Activated T-helper 1 cell treated with anti-CD3 and anti-CD28 coated beads, Interleukin-12 subunit alpha, Interleukin-12 subunit beta, Interleukin-2, Interleukin-4 antibody, amounts not matched to agents 30 ng/mL and 10 ng/mL and 1 ng/mL, durations not matched to agents 14 hours and 24 hours and 36 hours (primary cell): Measurements from ENCODE around the gene MRRF. TPM values are rescaled to one million over a fixed set of nuclear protein-coding genes. Genes with fewer than 3 reads are reported as not detected.

Experiments
- DNase-seq: peaks from one replicate; pipeline ENCODE4 v3.0.0; 2021; ENCODE audit warnings: low spot score
- H3K27ac Mint-ChIP-seq: one replicate; pipeline ENCODE4 v1.8.0; 2021; ENCODE audit warnings: mild to moderate bottlenecking, mixed read lengths
- H3K27me3 Mint-ChIP-seq: one replicate; pipeline ENCODE4 v1.8.0; 2022; ENCODE audit warnings: mild to moderate bottlenecking, moderate library complexity, mixed read lengths; ENCODE audit not compliant: insufficient read depth
- H3K36me3 Mint-ChIP-seq: one replicate; pipeline ENCODE4 v1.8.0; 2021; ENCODE audit warnings: low read depth, mixed read lengths
- H3K4me1 Mint-ChIP-seq: one replicate; pipeline ENCODE4 v1.8.0; 2021; ENCODE audit warnings: low read depth, mixed read lengths
- H3K4me3 Mint-ChIP-seq: one replicate; pipeline ENCODE4 v1.8.0; 2021; ENCODE audit warnings: mild to moderate bottlenecking, moderate library complexity, mixed read lengths
- H3K9me3 Mint-ChIP-seq: one replicate; pipeline ENCODE4 v1.8.0; 2021; ENCODE audit warnings: mixed read lengths
- intact Hi-C: fragments of 100-400 bp; cut with micrococcal nuclease; formaldehyde crosslinking; loops from one replicate; pipeline ENCODE4 v1.15.1; 2024
- total RNA-seq: library from RNA; stranded (reverse); gene quantifications from 2 replicates; pipeline ENCODE4 v1.2.3, GENCODE V29; 2022

The MRRF gene
- total RNA-seq, 1 donor from 2014 or later: 58.8 TPM

DNA sequence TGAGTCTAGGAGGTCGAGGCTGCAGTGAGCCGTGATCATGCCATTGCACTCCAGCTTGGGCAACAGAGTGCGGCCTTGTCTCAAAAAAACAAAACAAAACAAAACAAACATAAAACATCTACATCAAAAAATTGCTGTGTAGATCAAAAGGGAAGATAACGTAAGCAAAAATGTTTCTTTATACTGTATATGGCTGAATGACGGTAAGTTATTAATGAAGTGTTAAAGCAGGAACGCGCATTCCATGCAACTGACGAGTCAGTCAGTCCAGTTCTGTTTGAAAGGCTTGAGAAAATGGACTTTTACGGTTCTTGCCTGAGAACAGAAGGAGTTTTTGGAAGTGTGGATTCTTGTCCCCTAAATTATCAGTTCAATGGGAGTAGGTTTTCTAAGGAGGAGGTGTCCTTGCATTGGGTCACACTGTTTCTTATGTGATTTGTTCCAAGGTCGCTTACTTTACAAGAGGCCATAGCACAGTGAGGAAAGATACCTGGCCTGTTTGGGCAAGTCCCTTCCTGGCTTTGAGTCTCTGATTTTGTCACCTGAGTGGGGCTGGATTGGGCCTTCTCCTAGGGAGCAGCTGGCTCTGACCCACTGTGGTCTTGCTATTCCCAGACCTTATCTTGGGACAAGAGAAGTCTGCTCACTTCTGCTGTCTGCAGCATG lies 99.6 kb downstream of the MRRF start:
- Mint-ChIP-seq H3K27ac (no peak overlapping the region), H3K9me3 (peaks cover 4% of the 10 kb centered on the region), H3K4me3 (no peak overlapping the region)

DNA sequence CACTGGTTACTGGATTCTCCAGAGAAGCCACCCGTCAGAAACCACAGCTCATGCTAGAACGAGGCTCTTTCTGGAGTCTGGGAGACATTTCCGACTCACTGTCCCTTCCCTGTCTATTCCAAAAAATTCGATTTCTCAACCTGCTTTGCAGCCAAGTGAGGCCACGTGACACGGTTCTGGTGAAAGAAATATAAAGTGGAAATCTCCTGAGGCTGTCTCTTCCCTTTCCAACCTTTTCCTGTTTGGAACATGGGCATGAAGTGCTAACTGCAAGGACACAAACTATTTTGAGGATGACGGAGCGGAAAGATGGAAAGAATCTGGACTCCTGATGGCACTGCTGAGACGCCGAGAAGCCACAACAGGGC lies 100.1 kb downstream of the MRRF start:
- Mint-ChIP-seq H3K27ac (no peak overlapping the region), H3K27me3 (peaks cover 4% of the 10 kb centered on the region), H3K36me3 (no peaks in the 10 kb centered on the region), H3K4me3 (no peak overlapping the region), H3K4me1 (peaks cover 6% of the 10 kb centered on the region), H3K9me3 (peaks cover 4% of the 10 kb centered on the region)
- intact Hi-C loops: no loop called here
- DNase-seq: no peak

More for the DNA sequence above, 99.6 kb downstream of the MRRF start:
- H3K27me3 Mint-ChIP-seq: peaks cover 4% of the 10 kb centered on the region
- intact Hi-C loops: no loop called here
- H3K4me1 Mint-ChIP-seq: peaks cover 6% of the 10 kb centered on the region
- no peaks in the 10 kb centered on the region for H3K36me3 Mint-ChIP-seq
- DNase-seq: no peak

DNA sequence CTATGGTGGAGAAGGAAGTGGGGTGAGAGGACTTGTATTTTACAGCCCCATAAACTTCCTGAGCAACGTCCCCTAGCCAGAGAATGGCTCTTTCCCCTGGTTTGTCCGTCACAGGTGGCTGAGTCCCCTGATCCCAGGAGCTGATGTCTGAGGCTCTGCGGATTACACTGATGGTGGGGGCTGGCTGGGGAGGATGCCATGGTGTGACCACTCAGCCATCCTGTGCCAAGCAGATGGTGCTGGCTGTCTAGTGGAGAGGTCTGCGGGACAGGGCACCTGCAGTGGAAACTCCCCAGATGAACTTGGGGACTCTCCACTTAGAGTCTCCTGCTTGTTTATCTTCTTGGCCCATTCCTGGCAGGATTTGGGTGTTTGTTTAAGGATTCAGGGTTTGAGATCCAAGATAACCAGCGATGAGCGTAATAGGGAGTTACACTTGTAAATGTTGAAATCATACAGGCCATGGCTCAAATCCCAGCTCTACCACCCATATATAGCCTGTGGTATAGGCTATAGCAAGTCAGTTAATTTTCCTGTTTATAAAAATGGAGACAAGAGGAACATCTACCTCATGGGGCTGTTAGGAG lies 101.5 kb downstream of the MRRF start:
- Mint-ChIP-seq H3K4me3 (no peak overlapping the region), H3K27me3 (peaks cover 1% of the 10 kb centered on the region), H3K27ac (no peak overlapping the region), H3K36me3 (no peaks in the 10 kb centered on the region), H3K9me3 (peaks cover 4% of the 10 kb centered on the region), H3K4me1 (peaks cover 8% of the 10 kb centered on the region)
- intact Hi-C loops: no loop called here
- no peak for DNase-seq

DNA sequence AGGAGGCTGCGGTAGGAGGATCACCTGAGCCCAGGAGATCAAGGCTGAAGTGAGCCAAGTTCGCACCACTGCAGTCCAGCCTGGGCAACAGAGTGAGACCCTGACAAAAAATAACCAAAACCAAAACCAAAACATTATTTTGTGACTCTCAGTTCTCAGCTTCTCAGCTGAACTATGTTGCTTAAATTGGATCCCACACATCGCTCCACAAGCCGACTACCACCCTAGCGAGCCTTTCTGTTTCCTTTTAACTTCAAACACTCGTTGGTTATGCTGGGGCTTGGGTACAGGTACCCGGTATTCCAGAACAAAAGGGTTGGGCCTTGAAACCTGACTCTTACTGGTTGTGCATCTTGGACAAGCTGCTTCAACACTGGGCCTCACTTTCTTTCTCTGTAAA lies 102.4 kb downstream of the MRRF start:
- no peak for DNase-seq
- H3K27ac Mint-ChIP-seq: no peak overlapping the region
- no peaks in the 10 kb centered on the region for H3K36me3 Mint-ChIP-seq
- intact Hi-C loops: no loop called here
- peaks cover 9% of the 10 kb centered on the region for H3K4me1 Mint-ChIP-seq
- H3K9me3 Mint-ChIP-seq: peaks cover 4% of the 10 kb centered on the region
- H3K27me3 Mint-ChIP-seq: peaks cover 7% of the 10 kb centered on the region
- H3K4me3 Mint-ChIP-seq: no peak overlapping the region

DNA sequence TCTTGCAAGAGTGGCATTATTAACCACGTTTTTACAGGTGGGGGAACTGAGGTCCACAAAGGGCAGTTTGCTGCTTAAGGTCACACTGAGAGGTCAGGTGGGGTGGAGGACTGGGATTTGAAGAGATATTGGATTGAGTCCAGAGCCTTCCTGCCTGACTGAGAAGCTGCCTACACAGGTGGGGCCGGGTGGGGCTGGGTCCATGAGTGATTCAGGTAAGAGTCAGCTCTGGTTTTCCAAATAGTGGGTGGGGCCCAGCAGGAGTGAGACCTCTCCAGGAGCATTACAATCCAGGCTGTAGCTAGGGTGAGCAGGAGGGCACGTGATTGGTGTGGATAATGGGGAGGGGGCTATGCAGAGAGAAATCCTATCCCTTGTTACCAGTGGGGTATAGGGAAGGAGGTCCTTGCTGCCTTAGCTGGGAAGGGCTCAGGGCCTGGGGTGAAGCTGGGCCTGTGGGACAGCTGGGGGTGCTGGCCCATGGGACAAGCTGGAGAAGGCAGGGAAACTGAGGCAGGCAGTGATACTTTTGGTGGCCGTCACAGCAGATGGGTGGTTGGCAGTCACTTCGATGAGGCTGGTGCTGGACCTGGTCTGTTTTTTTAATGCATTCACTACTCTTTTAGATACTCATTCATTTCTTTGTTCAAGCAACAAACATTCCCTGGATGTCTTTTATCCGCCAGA lies 103.2 kb downstream of the MRRF start:
- no peak for DNase-seq
- H3K36me3 Mint-ChIP-seq: no peaks in the 10 kb centered on the region
- H3K4me1 Mint-ChIP-seq: peaks cover 9% of the 10 kb centered on the region
- no peak overlapping the region for H3K4me3 Mint-ChIP-seq
- H3K9me3 Mint-ChIP-seq: peaks cover 4% of the 10 kb centered on the region
- H3K27me3 Mint-ChIP-seq: peaks cover 10% of the 10 kb centered on the region
- intact Hi-C loops: no loop called here
- no peak overlapping the region for H3K27ac Mint-ChIP-seq

DNA sequence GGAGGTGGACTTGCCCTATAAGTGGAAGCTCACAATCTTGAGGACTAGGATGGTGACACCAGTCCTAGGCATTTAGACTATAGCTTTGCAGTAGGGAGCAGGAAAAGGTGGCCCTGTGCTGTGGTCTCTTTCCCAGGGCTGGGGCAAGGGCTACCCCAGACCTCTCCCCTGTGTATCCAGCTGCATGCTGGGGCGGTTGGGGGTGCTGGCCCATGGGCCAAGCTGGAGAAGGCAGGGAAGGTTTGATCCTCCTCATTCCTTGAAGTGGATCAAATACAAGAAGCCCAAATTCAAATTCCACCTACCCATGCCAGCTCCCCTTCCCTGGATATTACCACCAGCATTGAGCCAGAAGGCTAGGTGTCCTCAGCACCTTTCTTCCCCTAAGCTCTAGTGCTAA lies 104.0 kb downstream of the MRRF start:
- H3K4me3 Mint-ChIP-seq: no peak overlapping the region
- H3K27ac Mint-ChIP-seq: no peak overlapping the region
- peaks cover 4% of the 10 kb centered on the region for H3K9me3 Mint-ChIP-seq
- peaks cover 9% of the 10 kb centered on the region for H3K4me1 Mint-ChIP-seq
- H3K27me3 Mint-ChIP-seq: peaks cover 10% of the 10 kb centered on the region
- no peak for DNase-seq
- intact Hi-C loops: no loop called here
- no peaks in the 10 kb centered on the region for H3K36me3 Mint-ChIP-seq

DNA sequence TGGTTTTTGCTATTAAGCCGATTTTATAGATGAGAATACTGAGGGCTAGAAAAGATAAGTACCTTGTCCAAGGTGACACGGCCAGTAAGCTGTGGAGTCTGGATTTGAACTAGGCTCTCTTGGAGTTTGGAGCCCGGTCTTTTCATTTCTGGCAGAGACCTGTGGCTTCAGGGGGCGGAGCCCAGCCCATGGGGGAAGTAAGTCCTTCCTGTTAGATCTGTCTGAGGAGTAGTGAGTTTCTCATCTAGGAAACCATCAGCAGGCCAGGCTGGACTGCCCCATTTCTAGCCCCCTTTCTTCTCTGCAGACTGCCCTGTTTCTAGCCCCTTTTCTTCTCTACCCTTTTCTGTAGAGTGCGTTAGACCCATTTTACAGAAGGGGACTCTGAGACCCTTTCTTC lies 105.6 kb downstream of the MRRF start:
- peaks cover 9% of the 10 kb centered on the region for H3K4me1 Mint-ChIP-seq
- peaks cover 10% of the 10 kb centered on the region for H3K27me3 Mint-ChIP-seq
- H3K27ac Mint-ChIP-seq: no peak overlapping the region
- no peak for DNase-seq
- peaks cover 4% of the 10 kb centered on the region for H3K9me3 Mint-ChIP-seq
- peak overlapping the region; percentile 64 for H3K4me3 Mint-ChIP-seq
- intact Hi-C loops: no loop called here
- no peaks in the 10 kb centered on the region for H3K36me3 Mint-ChIP-seq

DNA sequence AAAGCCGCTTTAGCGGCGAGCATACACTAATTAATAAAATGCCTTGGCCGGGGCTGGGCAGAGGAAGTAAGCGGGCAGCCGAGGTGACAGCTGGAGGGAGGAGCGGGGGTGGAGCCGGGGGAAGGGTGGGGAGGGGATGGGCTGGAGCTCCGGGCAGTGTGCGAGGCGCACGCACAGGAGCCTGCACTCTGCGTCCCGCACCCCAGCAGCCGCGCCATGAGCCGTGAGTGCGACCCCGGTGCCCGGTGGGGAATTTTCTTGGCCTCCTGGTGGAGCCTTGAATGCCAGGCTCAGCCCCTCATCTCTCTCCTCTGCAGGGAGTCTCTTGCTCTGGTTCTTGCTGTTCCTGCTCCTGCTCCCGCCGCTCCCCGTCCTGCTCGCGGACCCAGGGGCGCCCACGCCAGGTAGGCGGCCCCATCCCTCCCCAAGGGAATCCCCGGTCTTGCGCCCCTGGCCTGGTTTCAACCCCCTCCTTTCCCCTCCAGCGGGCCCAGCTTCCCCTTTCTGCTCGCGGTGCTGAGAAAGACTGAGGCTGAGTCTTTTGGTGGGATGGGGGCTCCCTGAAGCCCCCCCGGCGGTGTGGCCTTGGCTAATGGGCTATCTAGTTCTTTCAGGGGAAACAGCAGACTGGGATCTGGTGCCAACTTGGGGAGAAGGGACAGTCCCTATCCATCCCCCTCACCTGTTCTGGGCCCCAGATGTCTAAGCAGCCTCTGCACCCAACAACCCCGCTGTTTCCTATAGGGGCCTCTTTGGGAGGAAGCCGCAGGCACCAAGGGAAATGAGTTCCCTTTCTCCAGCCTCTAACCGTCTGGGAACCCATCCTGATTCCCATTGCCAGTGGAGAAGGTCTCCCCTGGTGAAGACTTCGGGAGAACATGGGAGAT lies 106.4 kb downstream of the MRRF start, which contains the start of gene PTGS1:
Gene PTGS1 (plus strand): TSS at position 156 of the 887 bp plus-strand sequence. CDS start 61 bp downstream, at position 217.
- Mint-ChIP-seq H3K4me3 (peak within 1 kb of the TSS; percentile 64), H3K27me3 (peaks cover 14% of the 10 kb centered on the region), H3K4me1 (peaks cover 9% of the 10 kb centered on the region), H3K9me3 (peaks cover 4% of the 10 kb centered on the region), H3K27ac (no peak within 1 kb of the TSS), H3K36me3 (no peaks in the 10 kb centered on the region)
- DNase-seq: no peak
- intact Hi-C loops: no loop called here

DNA sequence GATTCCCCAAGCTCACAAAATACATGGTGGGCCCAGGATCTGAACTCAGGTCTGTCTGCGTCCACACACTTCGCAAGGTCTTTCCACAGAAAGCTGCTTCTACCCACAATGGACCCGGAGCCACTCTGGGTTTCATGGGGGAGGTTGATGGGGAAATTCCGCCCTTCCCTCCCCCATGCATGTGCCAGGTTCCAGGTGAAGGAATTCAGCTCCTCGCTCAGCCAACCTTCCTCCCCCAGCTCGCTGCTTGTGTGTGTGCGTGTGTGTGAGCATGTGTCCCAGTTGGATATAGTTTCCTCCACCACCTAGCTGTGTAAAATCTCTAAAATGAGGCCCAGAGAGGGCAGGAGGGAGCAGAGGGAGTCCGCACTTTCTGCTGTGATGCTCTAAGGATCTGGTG lies 107.2 kb downstream of the MRRF start:
- Mint-ChIP-seq H3K9me3 (peaks cover 4% of the 10 kb centered on the region), H3K4me3 (no peak overlapping the region), H3K27me3 (peaks cover 14% of the 10 kb centered on the region), H3K27ac (no peak overlapping the region), H3K36me3 (no peaks in the 10 kb centered on the region), H3K4me1 (peaks cover 9% of the 10 kb centered on the region)
- DNase-seq: no peak
- intact Hi-C loops: no loop called here

DNA sequence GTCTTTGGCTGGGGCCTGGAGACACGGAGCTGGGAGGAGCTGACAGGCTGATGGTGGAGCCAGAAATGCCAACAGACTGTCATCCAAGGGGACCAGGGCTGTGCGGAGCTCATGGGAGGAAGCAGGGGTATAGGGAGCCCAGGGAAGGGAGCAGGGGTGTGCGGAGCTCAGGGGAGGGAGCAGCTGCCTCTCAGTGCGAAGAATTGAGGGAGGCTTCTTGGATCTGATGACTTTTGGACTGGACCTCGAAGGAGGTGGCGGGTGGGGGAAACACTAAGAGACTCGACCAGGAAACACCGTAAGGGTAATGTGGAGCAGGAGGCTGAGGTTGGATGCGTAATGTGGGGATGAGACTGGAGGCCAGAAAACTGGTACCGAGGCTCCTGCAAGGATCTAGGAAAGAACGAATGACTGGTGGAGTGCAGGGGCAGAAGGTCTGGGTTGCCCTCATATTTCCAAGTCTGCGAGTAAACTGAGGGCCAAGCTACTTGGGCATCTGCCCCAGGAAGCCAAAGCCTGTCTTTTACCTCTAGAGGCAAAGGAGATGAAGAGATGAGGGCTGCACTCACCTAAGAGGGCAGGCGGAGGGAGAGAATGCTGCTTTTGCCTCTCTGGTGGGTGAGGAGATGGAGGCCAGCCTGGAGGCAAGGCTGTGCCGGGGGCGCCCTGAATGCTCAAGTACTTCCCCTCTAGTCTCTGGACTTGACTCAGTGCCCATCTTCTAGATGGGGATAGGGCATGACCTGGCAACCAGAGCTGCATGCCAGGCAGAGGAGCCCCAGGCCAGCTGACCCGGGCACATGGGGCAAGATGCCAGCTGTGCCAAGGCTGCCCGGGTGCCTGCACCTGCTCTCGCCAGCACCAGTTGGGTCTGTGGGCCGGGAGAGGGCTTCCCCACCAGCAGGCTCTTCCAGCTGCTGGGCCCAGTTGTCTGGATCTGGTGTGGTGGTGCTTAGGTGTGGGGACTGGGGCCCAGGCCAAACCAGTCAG lies 108.5 kb downstream of the MRRF start:
- H3K9me3 Mint-ChIP-seq: peaks cover 4% of the 10 kb centered on the region
- no peaks in the 10 kb centered on the region for H3K36me3 Mint-ChIP-seq
- no peak for DNase-seq
- peaks cover 12% of the 10 kb centered on the region for H3K4me1 Mint-ChIP-seq
- peak overlapping the region; percentile 31 for H3K27ac Mint-ChIP-seq
- intact Hi-C loops: no loop called here
- no peak overlapping the region for H3K4me3 Mint-ChIP-seq
- peaks cover 14% of the 10 kb centered on the region for H3K27me3 Mint-ChIP-seq

DNA sequence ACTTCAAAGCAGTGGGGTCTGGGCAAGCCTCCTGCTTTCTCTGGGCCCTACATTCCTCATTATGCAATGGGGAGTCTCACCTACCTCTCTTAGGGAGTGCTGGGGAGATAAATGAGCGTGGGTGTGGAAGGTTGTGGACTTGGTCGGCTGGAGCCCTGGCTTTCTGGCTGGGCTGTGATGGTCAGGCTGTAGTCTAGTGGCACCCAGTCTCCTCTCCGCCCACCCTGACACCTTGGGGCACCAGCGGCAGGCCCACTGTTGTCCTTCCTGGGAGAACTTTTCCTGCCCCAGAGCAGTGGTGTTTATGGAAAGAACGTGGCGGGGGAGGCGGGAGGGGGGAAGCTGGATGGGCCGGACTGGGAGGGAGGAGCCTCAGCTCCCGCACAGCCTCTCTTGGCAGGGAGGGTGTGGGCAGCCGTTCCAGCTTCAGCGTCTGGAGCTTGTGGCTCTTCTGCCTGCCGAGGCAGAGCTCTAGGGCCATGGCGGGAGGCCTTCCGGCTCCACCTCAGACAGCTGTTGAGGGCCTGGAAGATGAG lies 110.3 kb downstream of the MRRF start:
- no peak overlapping the region for H3K4me3 Mint-ChIP-seq
- H3K4me1 Mint-ChIP-seq: peaks cover 13% of the 10 kb centered on the region
- peaks cover 4% of the 10 kb centered on the region for H3K9me3 Mint-ChIP-seq
- H3K36me3 Mint-ChIP-seq: no peaks in the 10 kb centered on the region
- intact Hi-C loops: no loop called here
- no peak overlapping the region for H3K27ac Mint-ChIP-seq
- peaks cover 14% of the 10 kb centered on the region for H3K27me3 Mint-ChIP-seq
- DNase-seq: no peak

DNA sequence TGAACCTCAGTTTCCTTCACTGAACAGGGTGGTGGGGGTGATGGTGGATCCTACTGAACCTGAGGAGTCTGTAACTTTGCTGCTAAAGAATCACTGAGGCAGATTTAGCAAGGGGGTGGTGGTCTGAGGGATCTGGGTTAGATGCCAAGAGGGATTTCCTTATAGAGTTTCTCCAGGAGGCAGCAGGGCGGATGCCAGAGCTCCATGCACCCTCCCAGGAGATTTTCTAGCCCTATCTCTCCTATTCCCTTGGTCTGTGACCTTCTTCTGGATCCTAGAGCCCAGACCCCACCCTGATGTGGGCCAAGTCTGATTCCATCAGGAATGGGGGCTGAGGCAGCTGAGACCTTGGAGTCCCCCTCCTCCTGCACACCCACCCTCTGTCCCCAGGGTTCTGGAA lies 112.1 kb downstream of the MRRF start:
- H3K27me3 Mint-ChIP-seq: peaks cover 10% of the 10 kb centered on the region
- no peak for DNase-seq
- H3K27ac Mint-ChIP-seq: no peak overlapping the region
- no peaks in the 10 kb centered on the region for H3K36me3 Mint-ChIP-seq
- intact Hi-C loops: no loop called here
- H3K4me1 Mint-ChIP-seq: peaks cover 4% of the 10 kb centered on the region
- H3K4me3 Mint-ChIP-seq: no peak overlapping the region
- peaks cover 7% of the 10 kb centered on the region for H3K9me3 Mint-ChIP-seq
